ENCODE data around the gene SND1. TPM values are rescaled to one million over a fixed set of nuclear protein-coding genes. Genes with fewer than 3 reads are reported as not detected.

SND1 gene
- total and polyA plus RNA-seq, 2 of the 4 experiments (the other 2 are of a cell fraction), result 154 to 294 TPM

DNA sequence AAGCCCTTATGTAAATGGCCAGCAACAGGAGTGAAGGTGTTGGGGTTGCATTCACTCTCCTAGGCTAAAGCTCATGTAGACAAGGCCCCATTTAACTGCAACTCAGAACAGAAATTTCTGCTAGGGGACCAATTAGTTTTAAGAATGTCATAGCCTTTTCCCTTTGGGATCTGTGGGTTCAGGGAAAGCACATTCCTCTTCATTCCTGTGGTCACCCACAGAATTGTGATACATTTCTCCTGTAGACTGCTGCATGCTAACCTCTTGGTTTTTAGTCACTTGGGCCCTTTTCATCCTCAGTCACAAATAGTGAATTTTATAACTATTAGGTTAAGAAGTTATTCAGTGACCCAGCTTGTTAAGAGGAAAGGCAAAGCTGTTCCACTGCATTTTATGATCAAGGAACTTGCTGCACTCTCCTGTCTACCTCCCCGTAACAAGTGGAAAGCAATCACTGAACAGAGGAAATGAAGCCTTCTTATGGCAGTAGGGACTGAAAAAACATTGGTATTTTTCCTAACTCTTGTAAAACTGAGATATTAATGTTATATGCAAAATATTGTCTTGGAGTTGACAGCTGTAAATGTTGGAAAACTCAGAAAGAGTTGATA is 124.9 kb downstream of the SND1 start:
- Histone ChIP-seq H2BK120ac (ENCODE audit: low read depth, low read length) (no peak overlapping the region), H2BK15ac (ENCODE audit: low read depth, low read length) (no peak overlapping the region), H2BK5ac (ENCODE audit: low read depth, low read length, poor library complexity, severe bottlenecking) (no peak overlapping the region), H3K18ac (ENCODE audit: low read depth, low read length) (no peak overlapping the region), H3K4me3 (ENCODE audit: insufficient read depth, low read depth, low read length) (no peak overlapping the region), H3K27me3 (ENCODE audit: control insufficient read depth, insufficient read depth, low read length) (no peaks in the 10 kb centered on the region), H3K14ac (replicated peaks; ENCODE audit: low read depth, low read length) (no peak overlapping the region), H3K4ac (ENCODE audit: low read depth, low read length) (no peak overlapping the region; the same call in 1 of the 2 replicates), H4K20me1 (ENCODE audit: insufficient read depth, low read length) (peaks cover 67% of the 10 kb centered on the region), H2AK9ac (replicated peaks; ENCODE audit: low read depth, low read length, poor library complexity) (no peak overlapping the region), H4K8ac (ENCODE audit: low read depth in 2 of 2, low read length in 2 of 2) (no peak overlapping the region), H4K91ac (ENCODE audit: insufficient read depth, low read depth, low read length) (no peak overlapping the region), H3K36me3 (ENCODE audit: control insufficient read depth, insufficient read depth, low read length) (no peaks in the 10 kb centered on the region), H3K9me1 (ENCODE audit: insufficient read depth, low read length) (peaks cover 6% of the 10 kb centered on the region; the same call in 1 of the 2 replicates), H2AFZ (replicated peaks; ENCODE audit: low read length, poor library complexity) (no peak overlapping the region), H3K56ac (ENCODE audit: extremely low read depth, insufficient read depth, low read length) (no peak overlapping the region), H3K9me3 (ENCODE audit: control insufficient read depth, insufficient read depth, low read length) (no peaks in the 10 kb centered on the region), H3K79me1 (ENCODE audit: low read depth in 1 of 2, low read length in 2 of 2) (peaks cover 42 to 87% of the 10 kb centered on the region in 2 experiments), H4K5ac (ENCODE audit: low read depth, low read length) (no peak overlapping the region), H3K27ac (ENCODE audit: insufficient read depth, low read length) (no peak overlapping the region), H3K4me2 (ENCODE audit: low read depth, low read length) (no peak overlapping the region), H3K23ac (ENCODE audit: low read depth, low read length) (0 out of 2 replicates have a peak overlapping the region, but pooled peaks have one; percentile 14), H2BK20ac (ENCODE audit: low read depth, low read length) (no peak overlapping the region), H2AK5ac (ENCODE audit: low read depth, low read length) (no peak overlapping the region), H3K4me1 (ENCODE audit: control insufficient read depth, insufficient read depth, low read length) (peaks cover 4% of the 10 kb centered on the region; the same call in 1 of the 2 replicates), H3K9ac (ENCODE audit: low read depth, low read length) (no peak overlapping the region)
- ChIA-PET CTCF (no interaction called here), POLR2A (ENCODE audit: unreplicated experiment) (interaction anchor here (0.8 kb wide), 1 partner anchor 12 kb away, joined by 7 read pairs; no protein-coding TSS in a partner anchor)
- intact Hi-C loops (cut with micrococcal nuclease), result no loop called here
- ATAC-seq (ENCODE audit: low read depth), result peak; percentile 95
- BruUV-seq (replicated peaks), result no TSS peak
- dilution Hi-C loops (cut with HindIII; ENCODE audit: low sequenced_read_pairs, unreplicated experiment), result no loop called here
- in situ Hi-C loops (cut with MboI; ENCODE audit: low sequenced_read_pairs), result no loop called here
- peak; percentile 79 for DNase-seq
- WGBS, 2 experiments (ENCODE audit: extremely low coverage in 2 of 2, insufficient read length in 1 of 2), result no CpG with 5 or more reads among the region's 1 CpG
- TF ChIP-seq, protein P1, sequence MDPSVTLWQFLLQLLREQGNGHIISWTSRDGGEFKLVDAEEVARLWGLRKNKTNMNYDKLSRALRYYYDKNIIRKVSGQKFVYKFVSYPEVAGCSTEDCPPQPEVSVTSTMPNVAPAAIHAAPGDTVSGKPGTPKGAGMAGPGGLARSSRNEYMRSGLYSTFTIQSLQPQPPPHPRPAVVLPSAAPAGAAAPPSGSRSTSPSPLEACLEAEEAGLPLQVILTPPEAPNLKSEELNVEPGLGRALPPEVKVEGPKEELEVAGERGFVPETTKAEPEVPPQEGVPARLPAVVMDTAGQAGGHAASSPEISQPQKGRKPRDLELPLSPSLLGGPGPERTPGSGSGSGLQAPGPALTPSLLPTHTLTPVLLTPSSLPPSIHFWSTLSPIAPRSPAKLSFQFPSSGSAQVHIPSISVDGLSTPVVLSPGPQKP (IDR thresholded peaks at IDR 0.05; ENCODE audit: borderline replicate concordance, low read depth, low read length), result no peak
- TF ChIP-seq BHLHE40 (IDR thresholded peaks at IDR 0.05; ENCODE audit: low read depth, low read length) (0 out of 2 replicates have a peak, but pooled peaks have one; percentile 10), CHD1 (IDR thresholded peaks at IDR 0.05; ENCODE audit: low read depth, low read length) (no peak), RAD21 (IDR thresholded peaks at IDR 0.05; ENCODE audit: low read length) (peak; percentile 9; the same call in 1 of the 2 replicates), RFX5 (IDR thresholded peaks at IDR 0.05; ENCODE audit: low read depth, low read length) (no peak), FOS (IDR thresholded peaks at IDR 0.05; ENCODE audit: low read depth, low read length) (no peak)
